ENCODE measurements around the gene KIT. TPM values are rescaled to one million over a fixed set of nuclear protein-coding genes. Genes with fewer than 3 reads are reported as not detected.

KIT gene
- total and polyA plus RNA-seq, 10 of the 15 experiments (the other 5 are each of a cell fraction or from before 2014, with no cell fraction given) = 0.01 to 0.03 TPM; not detected in 8

DNA sequence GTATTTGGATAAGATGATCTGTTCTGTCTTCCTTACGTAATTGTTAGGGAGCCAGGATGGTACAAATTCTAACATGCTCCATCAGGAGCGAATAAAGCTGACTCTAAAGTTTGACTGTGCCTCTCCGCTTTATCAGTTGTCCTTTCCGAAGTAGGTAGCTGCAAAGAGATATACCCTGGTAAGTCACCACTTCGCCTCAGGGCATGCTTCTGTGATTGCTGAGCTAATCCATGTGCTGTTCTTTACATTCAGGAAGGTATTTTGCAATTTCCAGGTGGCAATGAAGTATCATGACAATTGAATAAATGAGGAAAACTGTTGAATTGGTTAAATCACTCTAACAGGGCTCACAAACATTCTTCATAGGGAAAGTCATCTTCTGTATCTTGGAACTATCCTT lies 38.9 kb downstream of the KIT start (continued):
- TF ChIP-seq SREBF2 (IDR thresholded peaks at IDR 0.05; ENCODE audit: low read length) (no peak), NRF1 (conservative IDR thresholded peaks at IDR 0.05; ENCODE audit: low read depth, low read length) (no peak), RBBP5 (conservative IDR thresholded peaks at IDR 0.05) (no peak), FOS (IDR thresholded peaks at IDR 0.05; ENCODE audit: borderline replicate concordance, extremely low read depth, insufficient read length) (no peak), TCF12 (IDR thresholded peaks at IDR 0.05; ENCODE audit: low read depth, low read length) (no peak), BHLHE40 (IDR thresholded peaks at IDR 0.05; ENCODE audit: borderline replicate concordance in 1 of 2, low read depth in 2 of 2, low read length in 1 of 2) (no peak), SMAD1 (IDR thresholded peaks at IDR 0.05; ENCODE audit: low read depth, partially characterized antibody) (no peak), RCOR1 (conservative IDR thresholded peaks at IDR 0.05; ENCODE audit: low read depth, low read length) (no peak), ZSCAN29 (IDR thresholded peaks at IDR 0.05) (no peak), SRF (IDR thresholded peaks at IDR 0.05; ENCODE audit: low read depth in 2 of 2, low read length in 2 of 2) (no peak)
- TF ChIP-seq, protein P1, sequence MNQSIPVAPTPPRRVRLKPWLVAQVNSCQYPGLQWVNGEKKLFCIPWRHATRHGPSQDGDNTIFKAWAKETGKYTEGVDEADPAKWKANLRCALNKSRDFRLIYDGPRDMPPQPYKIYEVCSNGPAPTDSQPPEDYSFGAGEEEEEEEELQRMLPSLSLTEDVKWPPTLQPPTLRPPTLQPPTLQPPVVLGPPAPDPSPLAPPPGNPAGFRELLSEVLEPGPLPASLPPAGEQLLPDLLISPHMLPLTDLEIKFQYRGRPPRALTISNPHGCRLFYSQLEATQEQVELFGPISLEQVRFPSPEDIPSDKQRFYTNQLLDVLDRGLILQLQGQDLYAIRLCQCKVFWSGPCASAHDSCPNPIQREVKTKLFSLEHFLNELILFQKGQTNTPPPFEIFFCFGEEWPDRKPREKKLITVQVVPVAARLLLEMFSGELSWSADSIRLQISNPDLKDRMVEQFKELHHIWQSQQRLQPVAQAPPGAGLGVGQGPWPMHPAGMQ (IDR thresholded peaks at IDR 0.05; ENCODE audit: borderline replicate concordance) = no peak

DNA sequence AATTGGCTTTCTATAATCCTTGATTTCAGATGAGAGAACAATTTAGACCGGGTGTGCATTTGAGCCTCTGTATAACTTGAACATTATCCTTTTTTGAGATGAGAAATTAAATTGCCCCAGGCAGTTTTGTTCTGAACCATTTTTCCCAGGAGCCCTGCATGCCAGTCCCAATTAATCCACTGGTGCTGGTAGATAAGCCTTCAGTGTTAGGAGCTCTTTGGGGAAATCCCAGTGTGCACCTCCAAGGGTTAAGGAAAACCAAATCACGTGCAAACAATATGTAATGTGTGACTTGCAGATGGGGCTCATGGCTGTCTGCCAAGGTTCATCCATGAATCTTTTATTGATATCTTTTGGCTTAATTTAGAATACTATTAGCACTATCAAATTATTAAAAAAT lies 43.2 kb downstream of the KIT start:
- H3K27me3 ChIP-seq (replicated peaks in 1 of 2; ENCODE audit: control insufficient read depth in 2 of 2, insufficient read depth in 2 of 2, low read length in 1 of 2) = no peaks in the 10 kb centered on the region
- in situ Hi-C loops (cut with MboI) = no loop called here
- no TSS peak for BruUV-seq (replicated peaks)
- no peaks in the 10 kb centered on the region for H3K4me1 ChIP-seq (ENCODE audit: control insufficient read depth, insufficient read depth, low read length)
- POLR2A ChIA-PET = no interaction called here
- H3K4me3 ChIP-seq = no peak overlapping the region
- ATAC-seq (no peak), FAIRE-seq (no peak), DNase-seq (ENCODE audit: low read depth, low spot score) (no peak)
- no peaks in the 10 kb centered on the region for H3K79me2 ChIP-seq (ENCODE audit: control insufficient read depth, insufficient read depth, low read length)
- H3K4me2 ChIP-seq (ENCODE audit: control insufficient read depth, insufficient read depth) = no peak overlapping the region
- SMC1A ChIA-PET (ENCODE audit: uncharacterized antibody, unreplicated experiment) = no interaction called here
- H3K9ac ChIP-seq (ENCODE audit: control insufficient read depth, insufficient read depth, low read length) = no peak overlapping the region
- no peak overlapping the region for H2AFZ ChIP-seq (ENCODE audit: control insufficient read depth, low read depth, low read length)
- TF ChIP-seq HDAC6 (IDR thresholded peaks at IDR 0.05; ENCODE audit: unreplicated experiment) = no peak
- TF ChIP-seq TBL1XR1 (IDR thresholded peaks at IDR 0.05; ENCODE audit: low read depth, low read length) = no peak
- TF ChIP-seq NR2C2 (IDR thresholded peaks at IDR 0.05; ENCODE audit: borderline replicate concordance, control insufficient read depth, insufficient read length, low read depth) = no peak
- no peak for TF ChIP-seq MAX (IDR thresholded peaks at IDR 0.05; ENCODE audit: low read depth, low read length)
- no peak for TF ChIP-seq SIX5 (IDR thresholded peaks at IDR 0.05; ENCODE audit: low read depth, low read length, severe bottlenecking)
- TF ChIP-seq EP300 (IDR thresholded peaks at IDR 0.05; ENCODE audit: borderline replicate concordance in 1 of 2, control insufficient read depth in 1 of 2, low read depth in 2 of 2, low read length in 2 of 2) = no peak
- no peak for TF ChIP-seq NRF1 (conservative IDR thresholded peaks at IDR 0.05; ENCODE audit: low read depth, low read length)
- TF ChIP-seq MYC (IDR thresholded peaks at IDR 0.05; ENCODE audit: insufficient read depth, insufficient read length, insufficient replicate concordance, low read length, severe bottlenecking) = no peak
- TF ChIP-seq, protein P2, sequence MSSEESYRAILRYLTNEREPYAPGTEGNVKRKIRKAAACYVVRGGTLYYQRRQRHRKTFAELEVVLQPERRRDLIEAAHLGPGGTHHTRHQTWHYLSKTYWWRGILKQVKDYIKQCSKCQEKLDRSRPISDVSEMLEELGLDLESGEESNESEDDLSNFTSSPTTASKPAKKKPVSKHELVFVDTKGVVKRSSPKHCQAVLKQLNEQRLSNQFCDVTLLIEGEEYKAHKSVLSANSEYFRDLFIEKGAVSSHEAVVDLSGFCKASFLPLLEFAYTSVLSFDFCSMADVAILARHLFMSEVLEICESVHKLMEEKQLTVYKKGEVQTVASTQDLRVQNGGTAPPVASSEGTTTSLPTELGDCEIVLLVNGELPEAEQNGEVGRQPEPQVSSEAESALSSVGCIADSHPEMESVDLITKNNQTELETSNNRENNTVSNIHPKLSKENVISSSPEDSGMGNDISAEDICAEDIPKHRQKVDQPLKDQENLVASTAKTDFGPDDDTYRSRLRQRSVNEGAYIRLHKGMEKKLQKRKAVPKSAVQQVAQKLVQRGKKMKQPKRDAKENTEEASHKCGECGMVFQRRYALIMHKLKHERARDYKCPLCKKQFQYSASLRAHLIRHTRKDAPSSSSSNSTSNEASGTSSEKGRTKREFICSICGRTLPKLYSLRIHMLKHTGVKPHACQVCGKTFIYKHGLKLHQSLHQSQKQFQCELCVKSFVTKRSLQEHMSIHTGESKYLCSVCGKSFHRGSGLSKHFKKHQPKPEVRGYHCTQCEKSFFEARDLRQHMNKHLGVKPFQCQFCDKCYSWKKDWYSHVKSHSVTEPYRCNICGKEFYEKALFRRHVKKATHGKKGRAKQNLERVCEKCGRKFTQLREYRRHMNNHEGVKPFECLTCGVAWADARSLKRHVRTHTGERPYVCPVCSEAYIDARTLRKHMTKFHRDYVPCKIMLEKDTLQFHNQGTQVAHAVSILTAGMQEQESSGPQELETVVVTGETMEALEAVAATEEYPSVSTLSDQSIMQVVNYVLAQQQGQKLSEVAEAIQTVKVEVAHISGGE (CRISPR knock-in tag; IDR thresholded peaks at IDR 0.05) = no peak
- no peaks in the 10 kb centered on the region for H4K20me1 ChIP-seq (ENCODE audit: control insufficient read depth, insufficient read depth)
- H3K27ac ChIP-seq (ENCODE audit: control insufficient read depth, insufficient read depth) = no peak overlapping the region
- CTCF ChIA-PET = no interaction called here
- H3K9me3 ChIP-seq (replicated peaks; ENCODE audit: control insufficient read depth, insufficient read depth, low read length) = no peaks in the 10 kb centered on the region
- RAD21 ChIA-PET (ENCODE audit: unreplicated experiment) = no interaction called here
- WGBS (ENCODE audit: insufficient coverage, insufficient replicate concordance, low lambda C conversion rate, missing lambda C conversion rate) = 0% methylated on average over 2 of the region's 2 CpGs
- intact Hi-C loops (cut with micrococcal nuclease; ENCODE audit: unreplicated experiment) = no loop called here
- H3K36me3 ChIP-seq (ENCODE audit: control insufficient read depth in 2 of 2, insufficient read depth in 2 of 2, low read length in 1 of 2) = no peaks in the 10 kb centered on the region

Measured in GM12878 (cell line).